ENCODE data around the gene CPSF4L. TPM values are rescaled to one million over a fixed set of nuclear protein-coding genes. Genes with fewer than 3 reads are reported as not detected.

CPSF4L gene
- polyA plus RNA-seq, 3 donors, result not detected

DNA sequence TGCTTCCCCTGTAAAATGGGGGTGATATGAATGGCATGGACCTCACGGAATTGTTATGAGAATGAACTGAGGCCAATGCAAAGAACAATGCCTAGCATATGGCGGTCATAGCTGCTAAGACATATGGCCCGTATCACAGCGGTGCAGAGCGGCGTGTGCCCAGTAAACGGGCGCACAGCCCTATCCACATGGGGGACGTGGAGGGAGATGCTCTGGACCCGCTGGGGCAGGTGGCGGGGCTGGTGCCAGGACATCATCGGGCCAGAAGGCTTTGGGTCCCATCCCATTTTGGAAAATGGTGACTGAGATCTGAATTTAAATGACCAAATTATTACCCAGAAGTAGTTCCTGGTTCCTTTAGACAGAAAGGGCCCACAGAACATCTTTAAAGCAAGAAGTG lies 18.5 kb upstream of the CPSF4L start:
- no peaks in the 10 kb centered on the region for H3K4me1 Mint-ChIP-seq
- Histone ChIP-seq H3K9ac (ENCODE audit: insufficient read depth, low read length, poor library complexity, severe bottlenecking) (no peak overlapping the region), H3K27me3 (ENCODE audit: control insufficient read depth in 2 of 2, insufficient read depth in 2 of 2, low read length in 2 of 2) (no peaks in the 10 kb centered on the region), H3K79me2 (ENCODE audit: insufficient read depth, low read length) (no peaks in the 10 kb centered on the region), H2AFZ (ENCODE audit: insufficient read depth, low read depth, low read length, poor library complexity, severe bottlenecking) (no peak overlapping the region), H3K4me3 (replicated peaks in 1 of 3; ENCODE audit: low read depth in 2 of 3, low read length in 3 of 3) (no peak overlapping the region), H4K20me1 (ENCODE audit: insufficient read depth, low read length) (peaks cover 3% of the 10 kb centered on the region), H3K4me2 (replicated peaks; ENCODE audit: extremely low read depth, low read length, poor library complexity, severe bottlenecking) (no peak overlapping the region), H3K4me1 (ENCODE audit: control insufficient read depth in 1 of 2, insufficient read depth in 2 of 2, low read length in 2 of 2) (no peaks in the 10 kb centered on the region), H3K27ac (ENCODE audit: low read depth in 1 of 2, low read length in 2 of 2) (no peak overlapping the region), H3K36me3 (replicated peaks in 1 of 2; ENCODE audit: control insufficient read depth in 1 of 2, insufficient read depth in 2 of 2, low read length in 2 of 2) (peaks cover 3 to 8% of the 10 kb centered on the region in 2 donors), H3K9me3 (replicated peaks in 1 of 2; ENCODE audit: control insufficient read depth in 1 of 2, insufficient read depth in 1 of 2, low read length in 2 of 2) (no peaks in the 10 kb centered on the region)
- intact Hi-C loops (cut with micrococcal nuclease), result no loop called here
- peaks cover 0 to 1% (median 0%) of the 10 kb centered on the region in 7 donors for H3K9me3 Mint-ChIP-seq
- no peak overlapping the region for H3K27ac Mint-ChIP-seq
- no peak overlapping the region for H3K4me3 Mint-ChIP-seq
- DNase-seq, result no peak
- H3K27me3 Mint-ChIP-seq (ENCODE audit: low read depth in 3 of 3), result peaks cover 0 to 7% (median 0%) of the 10 kb centered on the region in 3 donors
- TF ChIP-seq, protein P1, sequence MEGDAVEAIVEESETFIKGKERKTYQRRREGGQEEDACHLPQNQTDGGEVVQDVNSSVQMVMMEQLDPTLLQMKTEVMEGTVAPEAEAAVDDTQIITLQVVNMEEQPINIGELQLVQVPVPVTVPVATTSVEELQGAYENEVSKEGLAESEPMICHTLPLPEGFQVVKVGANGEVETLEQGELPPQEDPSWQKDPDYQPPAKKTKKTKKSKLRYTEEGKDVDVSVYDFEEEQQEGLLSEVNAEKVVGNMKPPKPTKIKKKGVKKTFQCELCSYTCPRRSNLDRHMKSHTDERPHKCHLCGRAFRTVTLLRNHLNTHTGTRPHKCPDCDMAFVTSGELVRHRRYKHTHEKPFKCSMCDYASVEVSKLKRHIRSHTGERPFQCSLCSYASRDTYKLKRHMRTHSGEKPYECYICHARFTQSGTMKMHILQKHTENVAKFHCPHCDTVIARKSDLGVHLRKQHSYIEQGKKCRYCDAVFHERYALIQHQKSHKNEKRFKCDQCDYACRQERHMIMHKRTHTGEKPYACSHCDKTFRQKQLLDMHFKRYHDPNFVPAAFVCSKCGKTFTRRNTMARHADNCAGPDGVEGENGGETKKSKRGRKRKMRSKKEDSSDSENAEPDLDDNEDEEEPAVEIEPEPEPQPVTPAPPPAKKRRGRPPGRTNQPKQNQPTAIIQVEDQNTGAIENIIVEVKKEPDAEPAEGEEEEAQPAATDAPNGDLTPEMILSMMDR (IDR thresholded peaks at IDR 0.05), result no peak
- 100% methylated on average over 7 of the region's 12 CpGs for WGBS (ENCODE audit: insufficient coverage)
- peaks cover 8 to 22% of the 10 kb centered on the region in 2 donors for H3K36me3 Mint-ChIP-seq

DNA sequence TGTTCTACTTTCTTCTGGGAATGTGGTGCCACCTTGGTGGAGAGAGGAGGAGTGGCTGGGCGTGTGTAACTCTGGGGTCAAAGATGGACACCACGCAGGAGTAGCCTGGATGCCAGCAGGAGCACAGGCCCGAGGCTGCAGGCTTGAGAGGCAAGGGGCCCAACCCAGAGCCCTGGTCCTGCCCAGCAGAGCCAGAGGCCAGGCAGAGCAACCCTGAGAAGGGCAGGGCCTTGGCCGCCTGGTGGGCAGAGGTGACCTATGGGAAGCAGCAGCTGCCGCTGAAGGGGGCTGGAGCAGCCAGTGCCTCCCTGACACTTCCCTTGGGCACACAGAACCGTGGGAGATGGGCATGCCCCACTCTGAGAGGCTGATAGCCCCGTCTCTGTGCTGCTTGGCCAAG lies 18.0 kb upstream of the CPSF4L start:
- 100% methylated on average over 6 of the region's 7 CpGs for WGBS (ENCODE audit: insufficient coverage)
- no peaks in the 10 kb centered on the region for H3K4me1 ChIP-seq (ENCODE audit: control insufficient read depth in 1 of 2, insufficient read depth in 2 of 2, low read length in 2 of 2)
- peaks cover 0 to 1% (median 0%) of the 10 kb centered on the region in 7 donors for H3K9me3 Mint-ChIP-seq
- H3K4me3 ChIP-seq (replicated peaks in 1 of 3; ENCODE audit: low read depth in 2 of 3, low read length in 3 of 3), result no peak overlapping the region
- DNase-seq, result no peak
- peak overlapping the region in 1 of 7 donors; percentile 9 for H3K27ac Mint-ChIP-seq
- H3K36me3 ChIP-seq (replicated peaks in 1 of 2; ENCODE audit: control insufficient read depth in 1 of 2, insufficient read depth in 2 of 2, low read length in 2 of 2), result peaks cover 0 to 3% of the 10 kb centered on the region in 2 donors
- TF ChIP-seq, protein P1 (IDR thresholded peaks at IDR 0.05), result no peak
- H3K4me3 Mint-ChIP-seq, result no peak overlapping the region
- H3K4me2 ChIP-seq (replicated peaks; ENCODE audit: extremely low read depth, low read length, poor library complexity, severe bottlenecking), result no peak overlapping the region
- H4K20me1 ChIP-seq (ENCODE audit: insufficient read depth, low read length), result no peaks in the 10 kb centered on the region
- H2AFZ ChIP-seq (ENCODE audit: insufficient read depth, low read depth, low read length, poor library complexity, severe bottlenecking), result no peak overlapping the region
- intact Hi-C loops (cut with micrococcal nuclease), result no loop called here
- H3K79me2 ChIP-seq (ENCODE audit: insufficient read depth, low read length), result no peaks in the 10 kb centered on the region
- H3K4me1 Mint-ChIP-seq, result no peaks in the 10 kb centered on the region
- no peak overlapping the region for H3K27ac ChIP-seq (ENCODE audit: low read depth in 1 of 2, low read length in 2 of 2)
- peaks cover 0 to 7% (median 3%) of the 10 kb centered on the region in 3 donors for H3K27me3 Mint-ChIP-seq (ENCODE audit: low read depth in 3 of 3)
- H3K36me3 Mint-ChIP-seq, result peaks cover 8 to 17% of the 10 kb centered on the region in 2 donors
- H3K9ac ChIP-seq (ENCODE audit: insufficient read depth, low read length, poor library complexity, severe bottlenecking), result no peak overlapping the region
- no peaks in the 10 kb centered on the region for H3K27me3 ChIP-seq (ENCODE audit: control insufficient read depth in 2 of 2, insufficient read depth in 2 of 2, low read length in 2 of 2)
- H3K9me3 ChIP-seq (replicated peaks in 1 of 2; ENCODE audit: control insufficient read depth in 1 of 2, insufficient read depth in 1 of 2, low read length in 2 of 2), result no peaks in the 10 kb centered on the region

All from CD14-positive monocyte (primary cell).